ENCODE measurements around the gene HSD11B1L.

GRCh38 chr19:5691822-5692722 is 11.2 kb downstream of the HSD11B1L start:
- TF ChIP-seq CTCF (conservative IDR thresholded peaks at IDR 0.05; ENCODE audit: low read depth, low read length) (no peak), EZH2 (IDR thresholded peaks at IDR 0.05; ENCODE audit: low read length, unreplicated experiment) (no peak)
